ENCODE results near the gene SIAH3.

The SIAH3 gene

GRCh38 chr13:45863709-45864590, 12.4 kb upstream of the SIAH3 start:
- DNase-seq (ENCODE audit: low read depth, low spot score) = no peak

GRCh38 chr13:45861322-45861721, 9.8 kb upstream of the SIAH3 start:
- DNase-seq (ENCODE audit: low read depth, low spot score) = no peak

GRCh38 chr13:45860240-45860639, 8.7 kb upstream of the SIAH3 start:
- DNase-seq (ENCODE audit: low read depth, low spot score) = no peak

GRCh38 chr13:45859705-45860104, 8.2 kb upstream of the SIAH3 start:
- no peak for DNase-seq (ENCODE audit: low read depth, low spot score)

- DNase-seq (ENCODE audit: low read depth, low spot score) = no peak
Observed at GRCh38 chr13:45852494-45852893, 941 bp upstream of the SIAH3 start.

- no peak for DNase-seq (ENCODE audit: low read depth, low spot score)
Observed at GRCh38 chr13:45851956-45852355, 403 bp upstream of the SIAH3 start.

- no peak for DNase-seq (ENCODE audit: low read depth, low spot score)
Observed at GRCh38 chr13:45850027-45850613, 1.4 kb downstream of the SIAH3 start.

- no peak for DNase-seq (ENCODE audit: low read depth, low spot score)
Observed at GRCh38 chr13:45849408-45849807, 2.1 kb downstream of the SIAH3 start.

- DNase-seq (ENCODE audit: low read depth, low spot score) = no peak
Observed at GRCh38 chr13:45847554-45848224, 3.9 kb downstream of the SIAH3 start.

GRCh38 chr13:45846681-45847080, 4.9 kb downstream of the SIAH3 start:
- DNase-seq (ENCODE audit: low read depth, low spot score) = no peak

GRCh38 chr13:45838171-45838745, 13.3 kb downstream of the SIAH3 start:
- DNase-seq (ENCODE audit: low read depth, low spot score) = no peak

GRCh38 chr13:45837111-45837510, 14.4 kb downstream of the SIAH3 start:
- no peak for DNase-seq (ENCODE audit: low read depth, low spot score)

GRCh38 chr13:45834411-45834994, 17.1 kb downstream of the SIAH3 start:
- DNase-seq (ENCODE audit: low read depth, low spot score) = no peak

- no peak for DNase-seq (ENCODE audit: low read depth, low spot score)
Observed at GRCh38 chr13:45833663-45834375, 17.7 kb downstream of the SIAH3 start.

GRCh38 chr13:45833242-45833641, 18.3 kb downstream of the SIAH3 start:
- no peak for DNase-seq (ENCODE audit: low read depth, low spot score)

- no peak for DNase-seq (ENCODE audit: low read depth, low spot score)
Observed at GRCh38 chr13:45831851-45832250, 19.7 kb downstream of the SIAH3 start.

- no peak for DNase-seq (ENCODE audit: low read depth, low spot score)
Observed at GRCh38 chr13:45830121-45830520, 21.4 kb downstream of the SIAH3 start.

- no peak for DNase-seq (ENCODE audit: low read depth, low spot score)
Observed at GRCh38 chr13:45828256-45828968, 23.1 kb downstream of the SIAH3 start.

GRCh38 chr13:45827318-45827717, 24.2 kb downstream of the SIAH3 start:
- no peak for DNase-seq (ENCODE audit: low read depth, low spot score)

- DNase-seq (ENCODE audit: low read depth, low spot score) = no peak
Observed at GRCh38 chr13:45826731-45827130, 24.8 kb downstream of the SIAH3 start.

GRCh38 chr13:45825387-45825650, 26.2 kb downstream of the SIAH3 start:
- no peak for DNase-seq (ENCODE audit: low read depth, low spot score)

Measured in smooth muscle cell of the brain vasculature (primary cell).